ENCODE measurements around the gene GRID2. TPM values are rescaled to one million over a fixed set of nuclear protein-coding genes. Genes with fewer than 3 reads are reported as not detected.

The GRID2 gene
- total and polyA plus RNA-seq, 10 of the 15 experiments (the other 5 are each of a cell fraction or from before 2014, with no cell fraction given): not detected

DNA sequence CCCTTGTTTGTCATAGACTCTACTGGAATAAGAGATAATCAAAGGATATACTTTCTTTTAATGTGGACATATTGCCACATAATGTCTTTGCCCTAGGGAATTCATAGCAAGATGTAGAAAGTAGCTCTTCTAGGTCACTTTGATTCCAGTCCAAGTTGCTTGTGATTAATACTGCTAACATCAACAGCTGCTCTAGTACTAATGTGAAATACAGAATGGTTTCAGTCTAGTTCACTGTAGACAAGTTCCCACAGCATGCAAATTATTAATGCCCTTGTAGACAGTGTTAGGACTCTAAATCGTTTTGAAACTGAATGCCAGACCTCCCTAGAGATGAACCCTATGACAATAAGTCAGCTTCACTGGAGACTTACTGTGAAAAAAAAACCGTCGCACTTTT lies 1030.2 kb downstream of the GRID2 start:
- H3K9ac ChIP-seq (ENCODE audit: control insufficient read depth, insufficient read depth, low read length): no peak overlapping the region
- H3K79me2 ChIP-seq (ENCODE audit: control insufficient read depth, insufficient read depth, low read length): no peaks in the 10 kb centered on the region
- in situ Hi-C loops (cut with MboI): no loop called here
- ChIA-PET SMC1A (ENCODE audit: uncharacterized antibody, unreplicated experiment) (interaction anchor here (0.6 to 2.0 kb wide), 4 partner anchors 10 to 33 kb away, joined by 3 to 6 read pairs (median 4); no protein-coding TSS in a partner anchor), POLR2A (no interaction called here), CTCF (interaction anchor here (1.2 kb wide), 1 partner anchor 32 kb away, joined by 3 read pairs; no protein-coding TSS in a partner anchor), RAD21 (ENCODE audit: unreplicated experiment) (interaction anchor here (1.4 to 2.1 kb wide), 2 partner anchors 21 to 33 kb away, joined by 6 to 10 read pairs; no protein-coding TSS in a partner anchor)
- H3K9me3 ChIP-seq (replicated peaks; ENCODE audit: control insufficient read depth, insufficient read depth, low read length): no peaks in the 10 kb centered on the region
- H3K27me3 ChIP-seq (replicated peaks in 1 of 2; ENCODE audit: control insufficient read depth in 2 of 2, insufficient read depth in 2 of 2, low read length in 1 of 2): no peaks in the 10 kb centered on the region
- no peak overlapping the region for H3K27ac ChIP-seq (ENCODE audit: control insufficient read depth, insufficient read depth)
- no peaks in the 10 kb centered on the region for H4K20me1 ChIP-seq (ENCODE audit: control insufficient read depth, insufficient read depth)
- H3K4me2 ChIP-seq (ENCODE audit: control insufficient read depth, insufficient read depth): no peak overlapping the region
- H2AFZ ChIP-seq (ENCODE audit: control insufficient read depth, low read depth, low read length): no peak overlapping the region
- intact Hi-C loops (cut with micrococcal nuclease; ENCODE audit: unreplicated experiment): no loop called here
- no peak overlapping the region for H3K4me3 ChIP-seq
- DNase-seq (ENCODE audit: low read depth, low spot score) (peak; percentile 45), FAIRE-seq (no peak), ATAC-seq (peak; percentile 86)
- BruUV-seq (replicated peaks): no TSS peak
- WGBS (ENCODE audit: insufficient coverage, insufficient replicate concordance, low lambda C conversion rate, missing lambda C conversion rate): 59% methylated on average over 3 of the region's 3 CpGs
- H3K4me1 ChIP-seq (ENCODE audit: control insufficient read depth, insufficient read depth, low read length): no peaks in the 10 kb centered on the region
- H3K36me3 ChIP-seq (ENCODE audit: control insufficient read depth in 2 of 2, insufficient read depth in 2 of 2, low read length in 1 of 2): no peaks in the 10 kb centered on the region
- no peak for TF ChIP-seq ETV6 (conservative IDR thresholded peaks at IDR 0.05 in 1 of 2, IDR thresholded peaks at IDR 0.05 in 1 of 2; ENCODE audit: borderline replicate concordance in 1 of 2, low read depth in 1 of 2)
- TF ChIP-seq, protein P1, sequence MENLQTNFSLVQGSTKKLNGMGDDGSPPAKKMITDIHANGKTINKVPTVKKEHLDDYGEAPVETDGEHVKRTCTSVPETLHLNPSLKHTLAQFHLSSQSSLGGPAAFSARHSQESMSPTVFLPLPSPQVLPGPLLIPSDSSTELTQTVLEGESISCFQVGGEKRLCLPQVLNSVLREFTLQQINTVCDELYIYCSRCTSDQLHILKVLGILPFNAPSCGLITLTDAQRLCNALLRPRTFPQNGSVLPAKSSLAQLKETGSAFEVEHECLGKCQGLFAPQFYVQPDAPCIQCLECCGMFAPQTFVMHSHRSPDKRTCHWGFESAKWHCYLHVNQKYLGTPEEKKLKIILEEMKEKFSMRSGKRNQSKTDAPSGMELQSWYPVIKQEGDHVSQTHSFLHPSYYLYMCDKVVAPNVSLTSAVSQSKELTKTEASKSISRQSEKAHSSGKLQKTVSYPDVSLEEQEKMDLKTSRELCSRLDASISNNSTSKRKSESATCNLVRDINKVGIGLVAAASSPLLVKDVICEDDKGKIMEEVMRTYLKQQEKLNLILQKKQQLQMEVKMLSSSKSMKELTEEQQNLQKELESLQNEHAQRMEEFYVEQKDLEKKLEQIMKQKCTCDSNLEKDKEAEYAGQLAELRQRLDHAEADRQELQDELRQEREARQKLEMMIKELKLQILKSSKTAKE (IDR thresholded peaks at IDR 0.05; ENCODE audit: low read depth, poor library complexity, severe bottlenecking): peak; percentile 35
- TF ChIP-seq SMARCA5 (IDR thresholded peaks at IDR 0.05): no peak
- TF ChIP-seq MEF2B (IDR thresholded peaks at IDR 0.05; ENCODE audit: partially characterized antibody, poor library complexity, severe bottlenecking): peak; percentile 87
- peak; percentile 38; the same call in 1 of the 2 replicates for TF ChIP-seq ZNF384 (IDR thresholded peaks at IDR 0.05; ENCODE audit: borderline replicate concordance, low read depth, low read length)
- peak; percentile 100 for TF ChIP-seq ZSCAN29 (IDR thresholded peaks at IDR 0.05)
- 0 out of 2 replicates have a peak, but pooled peaks have one; percentile 16 for TF ChIP-seq IKZF1 (conservative IDR thresholded peaks at IDR 0.05)
- TF ChIP-seq, protein P2, sequence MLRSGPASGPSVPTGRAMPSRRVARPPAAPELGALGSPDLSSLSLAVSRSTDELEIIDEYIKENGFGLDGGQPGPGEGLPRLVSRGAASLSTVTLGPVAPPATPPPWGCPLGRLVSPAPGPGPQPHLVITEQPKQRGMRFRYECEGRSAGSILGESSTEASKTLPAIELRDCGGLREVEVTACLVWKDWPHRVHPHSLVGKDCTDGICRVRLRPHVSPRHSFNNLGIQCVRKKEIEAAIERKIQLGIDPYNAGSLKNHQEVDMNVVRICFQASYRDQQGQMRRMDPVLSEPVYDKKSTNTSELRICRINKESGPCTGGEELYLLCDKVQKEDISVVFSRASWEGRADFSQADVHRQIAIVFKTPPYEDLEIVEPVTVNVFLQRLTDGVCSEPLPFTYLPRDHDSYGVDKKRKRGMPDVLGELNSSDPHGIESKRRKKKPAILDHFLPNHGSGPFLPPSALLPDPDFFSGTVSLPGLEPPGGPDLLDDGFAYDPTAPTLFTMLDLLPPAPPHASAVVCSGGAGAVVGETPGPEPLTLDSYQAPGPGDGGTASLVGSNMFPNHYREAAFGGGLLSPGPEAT (IDR thresholded peaks at IDR 0.05; ENCODE audit: low read depth): 0 out of 2 replicates have a peak, but pooled peaks have one; percentile 24
- TF ChIP-seq STAT3 (IDR thresholded peaks at IDR 0.05; ENCODE audit: low read depth, low read length): no peak; the same call in 1 of the 2 replicates
- TF ChIP-seq, protein P3, sequence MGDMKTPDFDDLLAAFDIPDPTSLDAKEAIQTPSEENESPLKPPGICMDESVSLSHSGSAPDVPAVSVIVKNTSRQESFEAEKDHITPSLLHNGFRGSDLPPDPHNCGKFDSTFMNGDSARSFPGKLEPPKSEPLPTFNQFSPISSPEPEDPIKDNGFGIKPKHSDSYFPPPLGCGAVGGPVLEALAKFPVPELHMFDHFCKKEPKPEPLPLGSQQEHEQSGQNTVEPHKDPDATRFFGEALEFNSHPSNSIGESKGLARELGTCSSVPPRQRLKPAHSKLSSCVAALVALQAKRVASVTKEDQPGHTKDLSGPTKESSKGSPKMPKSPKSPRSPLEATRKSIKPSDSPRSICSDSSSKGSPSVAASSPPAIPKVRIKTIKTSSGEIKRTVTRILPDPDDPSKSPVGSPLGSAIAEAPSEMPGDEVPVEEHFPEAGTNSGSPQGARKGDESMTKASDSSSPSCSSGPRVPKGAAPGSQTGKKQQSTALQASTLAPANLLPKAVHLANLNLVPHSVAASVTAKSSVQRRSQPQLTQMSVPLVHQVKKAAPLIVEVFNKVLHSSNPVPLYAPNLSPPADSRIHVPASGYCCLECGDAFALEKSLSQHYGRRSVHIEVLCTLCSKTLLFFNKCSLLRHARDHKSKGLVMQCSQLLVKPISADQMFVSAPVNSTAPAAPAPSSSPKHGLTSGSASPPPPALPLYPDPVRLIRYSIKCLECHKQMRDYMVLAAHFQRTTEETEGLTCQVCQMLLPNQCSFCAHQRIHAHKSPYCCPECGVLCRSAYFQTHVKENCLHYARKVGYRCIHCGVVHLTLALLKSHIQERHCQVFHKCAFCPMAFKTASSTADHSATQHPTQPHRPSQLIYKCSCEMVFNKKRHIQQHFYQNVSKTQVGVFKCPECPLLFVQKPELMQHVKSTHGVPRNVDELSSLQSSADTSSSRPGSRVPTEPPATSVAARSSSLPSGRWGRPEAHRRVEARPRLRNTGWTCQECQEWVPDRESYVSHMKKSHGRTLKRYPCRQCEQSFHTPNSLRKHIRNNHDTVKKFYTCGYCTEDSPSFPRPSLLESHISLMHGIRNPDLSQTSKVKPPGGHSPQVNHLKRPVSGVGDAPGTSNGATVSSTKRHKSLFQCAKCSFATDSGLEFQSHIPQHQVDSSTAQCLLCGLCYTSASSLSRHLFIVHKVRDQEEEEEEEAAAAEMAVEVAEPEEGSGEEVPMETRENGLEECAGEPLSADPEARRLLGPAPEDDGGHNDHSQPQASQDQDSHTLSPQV (IDR thresholded peaks at IDR 0.05): 0 out of 2 replicates have a peak, but pooled peaks have one; percentile 27
- peak in 1 of 2 experiments; percentile 19; a peak in 1 of 4 replicates for TF ChIP-seq BHLHE40 (IDR thresholded peaks at IDR 0.05; ENCODE audit: borderline replicate concordance in 1 of 2, low read depth in 2 of 2, low read length in 1 of 2)

Measured in GM12878 (cell line).